H1 (cell line): ENCODE measurements around the gene CCDC107. TPM values are rescaled to one million over a fixed set of nuclear protein-coding genes. Genes with fewer than 3 reads are reported as not detected.

Experiments
- CBX5 ChIP-seq: fragments of 300-800, 300-1000 bp; sonication (generic); IDR thresholded peaks from 2 replicates; pipeline ENCODE4 v1.7.1; 2016; ENCODE audit warnings: antibody characterized with exemption, low read length, low read depth
- PHF8 ChIP-seq: fragments of 200-600 bp; sonication (generic); conservative IDR thresholded peaks from 2 replicates; pipeline ENCODE4 v1.7.1; 2012; ENCODE audit warnings: low read depth, mild to moderate bottlenecking, inconsistent platforms, low read length, moderate library complexity
- polyA plus RNA-seq, 7 experiments: library from polyadenylated mRNA; depleted of rRNA in 3 of 7; stranded (reverse) in 5 of 7; unstranded in 2 of 7; fragments of >200 nt in 5 of 7; fragments of 200-250 nt in 2 of 7; gene quantifications; 1 replicate in 5 of 7; 2 replicates in 1 of 7; 4 replicates in 1 of 7; pipeline versions ENCODE4 v1.2.1 to v1.2.3, GENCODE V29; 2011 to 2013; ENCODE audit warnings: missing spikeins in 2 of 7, mixed read lengths in 2 of 7
- total RNA-seq: library from RNA; stranded (reverse); fragmentation: NEBNext Ultra II Directional; extraction: Animal tissue kit (Norgen Biotek cat#: 25700); gene quantifications from 2 replicates; pipeline ENCODE4 v1.2.1, GENCODE V29; 2021
- TF ChIP-seq, protein P1 (sequence below): fragments of 300-600 bp; sonication (generic); IDR thresholded peaks from 2 replicates; pipeline ENCODE4 v1.7.1; 2012; ENCODE audit warnings: low read length, moderate library complexity, mild to moderate bottlenecking, inconsistent platforms; ENCODE audit not compliant: insufficient replicate concordance

Gene CCDC107
- total and polyA plus RNA-seq, 2 of the 8 experiments (the other 6 are each of a cell fraction or from before 2014, with no cell fraction given), result 8.2 to 9.0 TPM

GRCh38 chr9:35635730-35636129 lies 22.4 kb upstream of the CCDC107 start (continued):
- TF ChIP-seq, protein P1, sequence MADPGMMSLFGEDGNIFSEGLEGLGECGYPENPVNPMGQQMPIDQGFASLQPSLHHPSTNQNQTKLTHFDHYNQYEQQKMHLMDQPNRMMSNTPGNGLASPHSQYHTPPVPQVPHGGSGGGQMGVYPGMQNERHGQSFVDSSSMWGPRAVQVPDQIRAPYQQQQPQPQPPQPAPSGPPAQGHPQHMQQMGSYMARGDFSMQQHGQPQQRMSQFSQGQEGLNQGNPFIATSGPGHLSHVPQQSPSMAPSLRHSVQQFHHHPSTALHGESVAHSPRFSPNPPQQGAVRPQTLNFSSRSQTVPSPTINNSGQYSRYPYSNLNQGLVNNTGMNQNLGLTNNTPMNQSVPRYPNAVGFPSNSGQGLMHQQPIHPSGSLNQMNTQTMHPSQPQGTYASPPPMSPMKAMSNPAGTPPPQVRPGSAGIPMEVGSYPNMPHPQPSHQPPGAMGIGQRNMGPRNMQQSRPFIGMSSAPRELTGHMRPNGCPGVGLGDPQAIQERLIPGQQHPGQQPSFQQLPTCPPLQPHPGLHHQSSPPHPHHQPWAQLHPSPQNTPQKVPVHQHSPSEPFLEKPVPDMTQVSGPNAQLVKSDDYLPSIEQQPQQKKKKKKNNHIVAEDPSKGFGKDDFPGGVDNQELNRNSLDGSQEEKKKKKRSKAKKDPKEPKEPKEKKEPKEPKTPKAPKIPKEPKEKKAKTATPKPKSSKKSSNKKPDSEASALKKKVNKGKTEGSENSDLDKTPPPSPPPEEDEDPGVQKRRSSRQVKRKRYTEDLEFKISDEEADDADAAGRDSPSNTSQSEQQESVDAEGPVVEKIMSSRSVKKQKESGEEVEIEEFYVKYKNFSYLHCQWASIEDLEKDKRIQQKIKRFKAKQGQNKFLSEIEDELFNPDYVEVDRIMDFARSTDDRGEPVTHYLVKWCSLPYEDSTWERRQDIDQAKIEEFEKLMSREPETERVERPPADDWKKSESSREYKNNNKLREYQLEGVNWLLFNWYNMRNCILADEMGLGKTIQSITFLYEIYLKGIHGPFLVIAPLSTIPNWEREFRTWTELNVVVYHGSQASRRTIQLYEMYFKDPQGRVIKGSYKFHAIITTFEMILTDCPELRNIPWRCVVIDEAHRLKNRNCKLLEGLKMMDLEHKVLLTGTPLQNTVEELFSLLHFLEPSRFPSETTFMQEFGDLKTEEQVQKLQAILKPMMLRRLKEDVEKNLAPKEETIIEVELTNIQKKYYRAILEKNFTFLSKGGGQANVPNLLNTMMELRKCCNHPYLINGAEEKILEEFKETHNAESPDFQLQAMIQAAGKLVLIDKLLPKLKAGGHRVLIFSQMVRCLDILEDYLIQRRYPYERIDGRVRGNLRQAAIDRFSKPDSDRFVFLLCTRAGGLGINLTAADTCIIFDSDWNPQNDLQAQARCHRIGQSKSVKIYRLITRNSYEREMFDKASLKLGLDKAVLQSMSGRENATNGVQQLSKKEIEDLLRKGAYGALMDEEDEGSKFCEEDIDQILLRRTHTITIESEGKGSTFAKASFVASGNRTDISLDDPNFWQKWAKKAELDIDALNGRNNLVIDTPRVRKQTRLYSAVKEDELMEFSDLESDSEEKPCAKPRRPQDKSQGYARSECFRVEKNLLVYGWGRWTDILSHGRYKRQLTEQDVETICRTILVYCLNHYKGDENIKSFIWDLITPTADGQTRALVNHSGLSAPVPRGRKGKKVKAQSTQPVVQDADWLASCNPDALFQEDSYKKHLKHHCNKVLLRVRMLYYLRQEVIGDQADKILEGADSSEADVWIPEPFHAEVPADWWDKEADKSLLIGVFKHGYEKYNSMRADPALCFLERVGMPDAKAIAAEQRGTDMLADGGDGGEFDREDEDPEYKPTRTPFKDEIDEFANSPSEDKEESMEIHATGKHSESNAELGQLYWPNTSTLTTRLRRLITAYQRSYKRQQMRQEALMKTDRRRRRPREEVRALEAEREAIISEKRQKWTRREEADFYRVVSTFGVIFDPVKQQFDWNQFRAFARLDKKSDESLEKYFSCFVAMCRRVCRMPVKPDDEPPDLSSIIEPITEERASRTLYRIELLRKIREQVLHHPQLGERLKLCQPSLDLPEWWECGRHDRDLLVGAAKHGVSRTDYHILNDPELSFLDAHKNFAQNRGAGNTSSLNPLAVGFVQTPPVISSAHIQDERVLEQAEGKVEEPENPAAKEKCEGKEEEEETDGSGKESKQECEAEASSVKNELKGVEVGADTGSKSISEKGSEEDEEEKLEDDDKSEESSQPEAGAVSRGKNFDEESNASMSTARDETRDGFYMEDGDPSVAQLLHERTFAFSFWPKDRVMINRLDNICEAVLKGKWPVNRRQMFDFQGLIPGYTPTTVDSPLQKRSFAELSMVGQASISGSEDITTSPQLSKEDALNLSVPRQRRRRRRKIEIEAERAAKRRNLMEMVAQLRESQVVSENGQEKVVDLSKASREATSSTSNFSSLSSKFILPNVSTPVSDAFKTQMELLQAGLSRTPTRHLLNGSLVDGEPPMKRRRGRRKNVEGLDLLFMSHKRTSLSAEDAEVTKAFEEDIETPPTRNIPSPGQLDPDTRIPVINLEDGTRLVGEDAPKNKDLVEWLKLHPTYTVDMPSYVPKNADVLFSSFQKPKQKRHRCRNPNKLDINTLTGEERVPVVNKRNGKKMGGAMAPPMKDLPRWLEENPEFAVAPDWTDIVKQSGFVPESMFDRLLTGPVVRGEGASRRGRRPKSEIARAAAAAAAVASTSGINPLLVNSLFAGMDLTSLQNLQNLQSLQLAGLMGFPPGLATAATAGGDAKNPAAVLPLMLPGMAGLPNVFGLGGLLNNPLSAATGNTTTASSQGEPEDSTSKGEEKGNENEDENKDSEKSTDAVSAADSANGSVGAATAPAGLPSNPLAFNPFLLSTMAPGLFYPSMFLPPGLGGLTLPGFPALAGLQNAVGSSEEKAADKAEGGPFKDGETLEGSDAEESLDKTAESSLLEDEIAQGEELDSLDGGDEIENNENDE, result no peak
- no peak for TF ChIP-seq CBX5
- no peak for TF ChIP-seq PHF8
